Stimulated activated CD4-positive, alpha-beta T cell treated with anti-CD3 and anti-CD28 coated beads, Interleukin-4, amount 100 ng/mL, for 24 hours (primary cell): ENCODE data around the gene ZC3H12C.
A peak's percentile ranks its signal among the peaks of the same experiment; 100 is the strongest.

Experiments
- DNase-seq: peaks from one replicate; pipeline ENCODE4 v3.0.0-alpha.2; 2020

The ZC3H12C gene

DNA sequence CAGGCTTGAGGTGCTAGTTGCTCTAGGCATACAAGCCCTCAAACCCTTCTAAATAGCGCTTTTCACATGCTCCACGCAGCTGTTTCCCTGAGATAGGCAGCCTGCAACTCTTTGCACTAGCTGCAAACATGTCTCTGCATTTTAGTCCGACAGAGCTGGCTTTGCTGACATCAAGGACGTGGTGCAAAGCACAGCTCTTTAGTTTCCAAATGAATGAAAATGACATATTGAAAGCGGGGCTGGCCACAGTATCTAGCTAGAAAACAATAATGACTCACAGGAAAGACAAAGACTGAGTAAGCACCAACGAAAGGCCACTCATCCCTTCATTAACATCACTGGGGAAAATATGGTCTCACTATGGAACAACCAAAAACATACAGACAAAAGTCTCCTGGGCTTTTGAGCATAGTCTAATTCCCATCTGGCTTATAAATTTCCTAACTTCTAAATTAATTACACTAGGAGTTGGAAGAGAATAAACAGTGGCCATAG, 15.3 kb upstream of the ZC3H12C start:
- DNase-seq = peak; percentile 14

- no peak for DNase-seq
Observed at GRCh38 chr11:110078923-110079544, 14.2 kb upstream of the ZC3H12C start.

DNA sequence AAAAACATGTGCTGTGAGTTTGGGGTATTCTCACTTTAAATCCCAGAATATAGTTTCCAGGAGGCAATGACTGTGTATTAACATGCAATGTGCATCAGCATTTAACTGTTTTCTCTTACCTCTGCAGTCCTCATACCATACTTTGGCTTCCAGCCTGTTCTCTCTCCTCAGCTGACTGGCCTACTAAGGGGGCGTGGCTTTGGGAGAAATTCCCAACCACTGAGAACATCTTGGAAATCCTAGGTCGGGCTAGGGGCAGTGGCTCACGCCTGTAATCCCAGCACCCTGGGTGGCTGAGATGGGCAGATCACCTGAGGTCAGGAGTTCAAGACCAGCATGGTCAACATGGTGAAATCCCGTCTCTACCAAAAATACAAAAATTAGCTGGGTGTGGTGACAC, 13.5 kb upstream of the ZC3H12C start:
- no peak for DNase-seq

- no peak for DNase-seq
Observed at GRCh38 chr11:110081462-110082376, 11.5 kb upstream of the ZC3H12C start.

GRCh38 chr11:110082899-110083298, 10.3 kb upstream of the ZC3H12C start:
- DNase-seq = no peak

DNA sequence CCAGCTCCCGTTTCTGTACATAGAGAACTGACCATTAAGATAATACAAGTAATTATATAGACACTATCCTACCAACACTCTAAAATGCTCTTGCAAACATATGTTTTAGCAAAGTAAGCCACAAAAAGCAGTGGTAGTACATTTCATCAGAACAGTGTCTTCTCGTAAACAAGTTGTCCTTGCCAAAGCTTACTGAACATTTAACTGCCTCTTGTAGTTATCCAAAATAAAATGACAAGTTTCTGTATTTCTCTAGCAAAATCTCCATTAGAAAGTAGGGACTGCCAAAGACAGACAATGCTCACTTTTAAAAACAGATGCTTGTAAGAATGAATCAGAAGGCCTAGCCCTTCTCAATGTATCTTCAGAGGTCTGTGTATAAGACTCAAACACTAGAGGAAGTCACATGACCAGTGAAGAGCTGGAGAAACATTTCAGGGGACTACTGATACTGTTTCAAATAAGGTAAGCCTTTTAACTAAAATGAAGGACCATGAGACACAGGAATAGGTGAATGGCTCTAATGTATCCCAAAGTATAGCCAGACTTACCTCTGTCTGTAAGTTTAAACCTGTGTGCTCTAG, 7.8 kb upstream of the ZC3H12C start:
- DNase-seq = no peak

- no peak for DNase-seq
Observed at GRCh38 chr11:110086892-110087309, 6.3 kb upstream of the ZC3H12C start.

DNA sequence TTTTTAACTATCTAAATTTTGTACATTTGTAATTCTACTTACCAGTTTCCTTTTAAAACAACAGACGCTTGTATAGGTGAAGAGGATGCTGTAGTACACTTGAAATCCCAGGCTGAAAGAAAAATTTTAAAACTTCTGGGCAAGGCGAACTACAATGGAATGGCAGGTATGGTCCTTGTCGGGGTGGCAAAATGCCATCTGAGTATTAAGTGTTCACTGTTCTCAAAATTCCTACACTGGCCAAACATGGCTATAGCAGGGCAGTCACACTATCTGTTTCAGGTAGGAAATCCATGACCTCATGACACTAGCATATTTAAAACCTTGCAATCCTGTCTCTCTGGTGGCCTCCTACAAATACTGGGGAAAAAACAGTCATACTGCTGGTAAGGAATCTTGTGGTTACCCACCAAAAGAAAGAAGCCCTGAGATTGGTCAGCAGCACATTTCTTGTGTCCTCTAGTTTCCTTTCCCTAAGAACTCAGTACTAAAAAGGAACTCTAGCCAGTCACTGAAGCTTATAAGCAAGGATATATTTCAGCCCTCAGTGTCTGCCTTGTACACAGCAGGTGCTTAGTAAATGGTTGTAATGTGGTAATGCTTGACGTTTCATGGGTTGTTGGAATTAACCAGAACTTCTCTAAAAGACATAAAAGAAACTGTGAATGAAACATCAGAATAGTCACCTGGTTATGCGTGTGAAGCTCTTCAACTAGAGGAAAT, 5.2 kb upstream of the ZC3H12C start:
- DNase-seq = no peak

DNA sequence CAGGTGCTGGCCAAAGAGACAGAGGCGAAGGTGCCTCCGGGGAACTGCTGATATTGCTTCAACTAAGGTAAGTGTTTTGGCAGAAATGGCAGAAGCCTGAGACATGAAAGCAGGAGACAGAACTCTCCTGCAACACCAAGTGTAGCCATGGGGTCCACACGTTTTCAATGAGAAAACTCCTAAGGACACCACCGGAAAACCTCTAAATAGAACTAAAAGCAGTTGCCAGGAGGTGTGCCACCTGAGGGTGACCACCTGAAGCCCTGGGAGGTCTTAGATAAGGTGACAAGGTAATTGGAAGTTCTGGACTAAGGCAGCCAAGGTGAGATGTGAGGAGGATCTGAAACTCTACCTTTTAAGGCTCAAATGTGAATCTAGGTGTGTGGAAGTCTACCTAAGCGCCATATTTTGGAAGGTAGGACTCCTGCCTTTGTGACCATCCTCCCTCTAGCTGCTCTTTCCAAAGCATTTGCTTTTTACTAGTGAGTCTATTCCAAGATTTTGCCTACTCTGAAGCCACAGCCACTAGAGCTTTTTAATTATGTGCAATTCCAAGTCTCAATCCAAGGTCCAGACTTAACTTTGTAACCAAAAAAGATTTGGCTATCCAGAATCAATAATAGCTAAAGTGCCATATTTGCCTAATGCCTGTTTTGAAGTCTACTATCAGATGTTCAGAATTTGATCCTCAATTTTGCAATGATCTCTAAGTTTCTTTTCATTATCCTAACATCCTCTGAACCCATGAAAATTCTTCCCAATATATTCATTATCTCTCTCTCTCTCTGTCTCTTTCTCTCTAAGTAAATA, 4.5 kb upstream of the ZC3H12C start:
- DNase-seq = no peak

DNA sequence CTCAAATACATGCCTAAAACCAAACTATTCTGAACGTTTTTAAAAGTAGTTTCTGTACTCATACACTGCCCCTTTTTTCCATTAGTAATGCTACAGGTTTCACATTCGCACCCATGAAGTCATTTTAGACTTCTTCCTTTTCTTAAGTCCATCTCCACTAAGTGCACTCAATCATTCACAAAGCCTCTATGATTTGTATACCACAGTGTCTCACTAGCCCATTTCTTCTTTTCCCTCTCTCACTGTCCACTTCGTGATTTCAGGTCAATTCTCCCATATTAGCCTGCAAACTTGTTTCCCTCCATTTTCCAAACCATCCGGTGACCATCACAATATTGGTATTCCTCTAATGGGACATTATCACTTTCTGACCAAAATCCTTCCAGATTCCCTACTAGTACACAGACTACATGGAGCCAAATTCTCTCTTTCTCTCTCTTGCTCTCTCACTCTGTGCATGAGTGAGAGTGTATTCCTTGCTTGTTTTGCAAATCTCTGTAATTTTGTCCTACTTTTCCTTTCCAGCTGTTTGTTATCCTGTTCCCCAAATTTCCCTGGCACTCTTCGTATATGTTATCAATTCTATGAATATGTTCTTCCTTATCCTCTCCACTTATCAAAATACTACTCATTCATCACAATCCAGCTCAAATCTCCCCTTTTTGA, 3.4 kb upstream of the ZC3H12C start:
- no peak for DNase-seq

DNA sequence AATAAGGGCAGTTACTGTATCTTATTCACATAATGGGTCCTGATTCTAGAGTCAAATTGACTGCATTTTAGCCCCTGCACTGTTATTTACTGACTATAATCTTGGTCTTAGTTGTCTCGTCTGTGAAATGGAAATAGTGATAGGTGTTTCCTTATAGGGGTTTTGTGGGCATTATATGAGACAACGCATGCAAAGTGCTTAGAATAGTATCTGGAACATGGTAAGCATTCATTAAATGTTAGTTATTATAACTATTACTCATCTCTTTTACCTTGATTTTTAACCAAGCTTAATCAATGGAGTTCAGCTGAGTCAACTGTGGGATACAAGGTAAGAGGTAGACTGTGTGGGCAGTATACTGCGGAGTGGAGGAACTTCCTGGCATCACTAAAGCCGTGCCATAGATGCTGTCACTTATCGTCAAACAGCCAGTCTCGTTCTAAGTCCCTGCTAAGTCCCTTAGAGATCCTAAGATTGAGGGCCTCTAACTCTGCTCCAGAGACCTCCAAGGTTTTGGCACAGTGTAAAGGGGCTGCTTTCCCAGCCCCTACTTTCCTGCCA, 2.6 kb upstream of the ZC3H12C start:
- DNase-seq = no peak

- DNase-seq = no peak
Observed at GRCh38 chr11:110092111-110092514, 1.1 kb upstream of the ZC3H12C start.

DNA sequence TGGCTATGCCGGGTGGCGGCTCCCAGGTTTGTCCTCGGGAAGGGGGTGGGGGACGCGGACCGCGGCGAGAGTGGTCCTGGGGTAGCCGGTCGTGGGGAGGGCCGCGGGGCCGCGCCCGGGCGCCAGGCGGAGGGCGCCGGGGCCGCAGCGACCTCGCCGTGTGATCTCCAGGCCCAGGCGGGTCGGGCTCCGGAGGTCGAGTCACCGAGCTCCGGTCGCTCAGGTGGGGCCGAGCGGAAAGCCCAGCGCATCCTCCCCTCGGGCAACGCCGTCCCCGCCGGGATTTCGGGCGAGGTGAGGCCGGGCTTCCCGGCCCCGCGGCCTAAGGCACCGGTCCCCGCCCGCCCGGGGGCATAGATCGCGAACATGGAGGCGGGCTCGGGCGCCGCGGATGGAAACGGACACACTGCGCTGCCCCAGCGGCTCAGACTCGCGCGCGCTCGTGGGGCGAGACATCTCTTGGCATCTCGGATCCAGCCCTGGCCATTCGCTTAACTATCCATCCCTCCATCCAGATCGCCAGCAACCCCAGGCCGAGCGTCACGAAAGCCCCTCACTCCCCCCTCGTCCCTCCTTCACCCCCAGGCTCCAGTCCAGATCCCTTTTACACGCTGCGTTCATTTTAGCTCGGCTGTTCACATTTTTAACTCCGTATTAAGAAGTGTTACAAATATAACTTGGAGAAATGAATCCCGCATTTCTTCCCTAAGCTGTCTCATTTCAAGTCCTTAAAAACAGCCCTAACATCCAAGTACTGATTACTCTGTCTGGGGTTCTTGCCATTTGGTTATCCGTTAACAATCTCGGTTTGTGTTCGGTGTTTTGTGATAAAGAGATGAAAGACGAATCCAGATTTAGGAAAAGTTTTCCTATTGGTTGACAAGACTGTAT, 460 bp downstream of the ZC3H12C start:
- DNase-seq = no peak

- no peak for DNase-seq
Observed at GRCh38 chr11:110094298-110095285, 1.4 kb downstream of the ZC3H12C start.

- DNase-seq = no peak
Observed at GRCh38 chr11:110095554-110095953, 2.4 kb downstream of the ZC3H12C start.

- DNase-seq = no peak
Observed at GRCh38 chr11:110096496-110096895, 3.3 kb downstream of the ZC3H12C start.

- DNase-seq = no peak
Observed at GRCh38 chr11:110097459-110098012, 4.3 kb downstream of the ZC3H12C start.

GRCh38 chr11:110098645-110099044, 5.5 kb downstream of the ZC3H12C start:
- no peak for DNase-seq
